IMR-90 (cell line): ENCODE measurements around the gene SS18. TPM values are rescaled to one million over a fixed set of nuclear protein-coding genes. Genes with fewer than 3 reads are reported as not detected.
"Not testable (repeated sequence)": the region's sequence is repeated elsewhere in the genome, so short reads cannot be mapped to it uniquely, and the experiment has no call there.

Experiments used
- ATAC-seq: fragments of 200-7000 bp; cut with Tn5 transposase; 2 replicates; pipeline ENCODE4 v1.9.1; 2020; ENCODE audit warnings: low read depth, mild to moderate bottlenecking, moderate library complexity
- BruUV-seq: library from RNA; stranded (reverse); fragments of 400-500 nt; replicated peaks from 2 replicates; lab custom pipeline; 2021; lab: Mats Ljungman, UMichigan
- CTCF ChIA-PET: fragments of 300-600 bp; formaldehyde crosslinking; extraction: SDS; loops from one replicate; lab custom pipeline; 2021; ENCODE audit warnings: antibody characterized with exemption; lab: Yijun Ruan, JAX
- POLR2A ChIA-PET: fragments of 300-600 bp; sonication (Branson Sonifier 250); formaldehyde crosslinking; loops from one replicate; lab custom pipeline; 2022; ENCODE audit warnings: antibody characterized with exemption; ENCODE audit not compliant: unreplicated experiment; lab: Charles Lee
- DNase-seq: peaks from one replicate; pipeline ENCODE4 v3.0.0; 2013
- H2AFZ ChIP-seq: replicated peaks from 2 replicates; pipeline ENCODE3; 2013; ENCODE audit warnings: low read length, mild to moderate bottlenecking; ENCODE audit not compliant: poor library complexity
- H2AK5ac ChIP-seq: 2 replicates; pipeline ENCODE4 v1.6.1; 2013; ENCODE audit warnings: low read depth, low read length, inconsistent platforms
- H2AK9ac ChIP-seq: replicated peaks from 2 replicates; pipeline ENCODE3; 2013; ENCODE audit warnings: mild to moderate bottlenecking, low read depth, low read length, moderate library complexity; ENCODE audit not compliant: poor library complexity
- H2BK120ac ChIP-seq: 2 replicates; pipeline ENCODE4 v1.6.1; 2013; ENCODE audit warnings: low read depth, low read length, inconsistent platforms
- H2BK15ac ChIP-seq: 3 replicates; pipeline ENCODE4 v1.6.1; 2013; ENCODE audit warnings: low read depth, low read length, inconsistent platforms
- H2BK20ac ChIP-seq: 2 replicates; pipeline ENCODE4 v1.6.1; 2013; ENCODE audit warnings: low read depth, mild to moderate bottlenecking, inconsistent platforms, low read length, moderate library complexity
- H2BK5ac ChIP-seq: 2 replicates; pipeline ENCODE4 v1.6.1; 2013; ENCODE audit warnings: mild to moderate bottlenecking, low read depth, low read length, inconsistent platforms; ENCODE audit not compliant: poor library complexity, severe bottlenecking
- H3K14ac ChIP-seq: replicated peaks from 2 replicates; pipeline ENCODE4 v1.6.1; 2013; ENCODE audit warnings: low read depth, low read length, inconsistent platforms
- H3K18ac ChIP-seq: 2 replicates; pipeline ENCODE4 v1.6.1; 2013; ENCODE audit warnings: low read depth, low read length, control low read depth
- H3K23ac ChIP-seq: 2 replicates; pipeline ENCODE4 v1.6.1; 2013; ENCODE audit warnings: low read depth, low read length, inconsistent platforms
- H3K27ac ChIP-seq: 2 replicates; pipeline ENCODE4 v1.5.1; 2013; ENCODE audit warnings: mild to moderate bottlenecking, control low read depth, low read length; ENCODE audit not compliant: insufficient read depth
- H3K27me3 ChIP-seq: 2 replicates; pipeline ENCODE4 v1.6.1; 2013; ENCODE audit warnings: low read length; ENCODE audit not compliant: control insufficient read depth, insufficient read depth
- H3K36me3 ChIP-seq: 2 replicates; pipeline ENCODE4 v1.6.1; 2013; ENCODE audit warnings: low read length, mixed read lengths; ENCODE audit not compliant: control insufficient read depth, insufficient read depth
- H3K4ac ChIP-seq: 2 replicates; pipeline ENCODE4 v1.6.1; 2013; ENCODE audit warnings: low read depth, low read length, inconsistent platforms
- H3K4me1 ChIP-seq: 2 replicates; pipeline ENCODE4 v1.6.1; 2013; ENCODE audit warnings: low read length, mixed read lengths; ENCODE audit not compliant: control insufficient read depth, insufficient read depth
- H3K4me2 ChIP-seq: 2 replicates; pipeline ENCODE4 v1.6.1; 2013; ENCODE audit warnings: low read depth, mild to moderate bottlenecking, control low read depth, low read length, moderate library complexity
- H3K4me3 ChIP-seq: 2 replicates; pipeline ENCODE4 v1.5.1; 2013; ENCODE audit warnings: low read depth, mild to moderate bottlenecking, control low read depth, low read length, moderate library complexity; ENCODE audit not compliant: insufficient read depth
- H3K56ac ChIP-seq: 2 replicates; pipeline ENCODE4 v1.6.1; 2013; ENCODE audit warnings: low read length, inconsistent platforms; ENCODE audit not compliant: insufficient read depth; ENCODE audit errors: extremely low read depth
- H3K79me1 ChIP-seq, 2 experiments: 2 replicates each; pipeline ENCODE4 v1.6.1; 2013; ENCODE audit warnings: low read length in 2 of 2, inconsistent platforms in 1 of 2, low read depth in 1 of 2
- H3K9ac ChIP-seq: 2 replicates; pipeline ENCODE4 v1.6.1; 2013; ENCODE audit warnings: low read depth, low read length, control low read depth
- H3K9me1 ChIP-seq: 2 replicates; pipeline ENCODE4 v1.6.1; 2013; ENCODE audit warnings: low read length, inconsistent platforms; ENCODE audit not compliant: insufficient read depth
- H3K9me3 ChIP-seq: 2 replicates; pipeline ENCODE4 v1.6.1; 2013; ENCODE audit warnings: low read length; ENCODE audit not compliant: control insufficient read depth, insufficient read depth
- H4K20me1 ChIP-seq: 2 replicates; pipeline ENCODE4 v1.6.1; 2013; ENCODE audit warnings: low read length, inconsistent platforms; ENCODE audit not compliant: insufficient read depth
- H4K5ac ChIP-seq: 2 replicates; pipeline ENCODE4 v1.6.1; 2013; ENCODE audit warnings: mild to moderate bottlenecking, low read depth, low read length, control low read depth
- H4K8ac ChIP-seq, 2 experiments: 2 replicates each; pipeline ENCODE4 v1.6.1; 2013; ENCODE audit warnings: low read depth in 2 of 2, low read length in 2 of 2, control low read depth in 1 of 2, inconsistent platforms in 1 of 2
- H4K91ac ChIP-seq: 2 replicates; pipeline ENCODE4 v1.6.1; 2013; ENCODE audit warnings: low read depth, low read length, inconsistent platforms; ENCODE audit not compliant: insufficient read depth
- CHD1 ChIP-seq: IDR thresholded peaks from 2 replicates; pipeline ENCODE4 v1.6.1; 2012; ENCODE audit warnings: low read depth, low read length, improper control_type of control experiment
- NFE2L2 ChIP-seq: fragments of 150-350 bp; IDR thresholded peaks from 2 replicates; pipeline ENCODE4 v1.6.1; 2016; ENCODE audit warnings: low read depth, mild to moderate bottlenecking, low read length
- POLR2A ChIP-seq: IDR thresholded peaks from 2 replicates; pipeline ENCODE4 v1.6.1; 2012; ENCODE audit warnings: mild to moderate bottlenecking, low read depth, low read length
- RAD21 ChIP-seq: IDR thresholded peaks from 2 replicates; pipeline ENCODE4 v1.6.1; 2012; ENCODE audit warnings: low read length, improper control_type of control experiment
- RFX5 ChIP-seq: IDR thresholded peaks from 2 replicates; pipeline ENCODE4 v1.8.0; 2012; ENCODE audit warnings: low read depth, mild to moderate bottlenecking, low read length, moderate library complexity
- WGBS, 2 experiments: methylation state at CpG; one replicate each; pipeline versions ENCODE4 v1.1.5 to v1.1.7; 2013; ENCODE audit warnings: missing lambda C conversion rate in 2 of 2; ENCODE audit not compliant: insufficient read length in 1 of 2; ENCODE audit errors: extremely low coverage in 2 of 2; 5-methylcytosine and 5-hydroxymethylcytosine counted together
- dilution Hi-C: fragments of 300-500 bp; cut with HindIII; formaldehyde crosslinking; loops from one replicate; pipeline ENCODE4 v1.14.3; 2018; ENCODE audit warnings: low sequenced_read_pairs; ENCODE audit not compliant: unreplicated experiment
- in situ Hi-C: fragments of 300-500 bp; cut with MboI; formaldehyde crosslinking; loops from 3 replicates; pipeline ENCODE4 v1.14.3; 2019; ENCODE audit warnings: low sequenced_read_pairs, inconsistent platforms, mixed read lengths
- intact Hi-C: fragments of 100-400 bp; cut with micrococcal nuclease; formaldehyde crosslinking; loops from 2 replicates; pipeline ENCODE4 v1.10.0; 2022
- polyA plus RNA-seq, 3 experiments: library from polyadenylated mRNA; depleted of rRNA; stranded (reverse); fragments of >200 nt; gene quantifications; 2 replicates each; pipeline ENCODE4 v1.2.3, GENCODE V29; 2012; ENCODE audit warnings: low replicate concordance in 1 of 3
- total RNA-seq: library from RNA; depleted of rRNA; stranded (reverse); fragments of >200 nt; gene quantifications from 2 replicates; pipeline ENCODE4 v1.2.3, GENCODE V29; 2012
- TF ChIP-seq, protein P1 (sequence below): fragments of 150-350 bp; IDR thresholded peaks from 2 replicates; pipeline ENCODE4 v1.6.1; 2017; ENCODE audit warnings: mild to moderate bottlenecking, antibody characterized with exemption, low read length, low read depth

Gene SS18
- total and polyA plus RNA-seq, 2 of the 4 experiments (the other 2 are of a cell fraction), result 112 to 242 TPM

DNA sequence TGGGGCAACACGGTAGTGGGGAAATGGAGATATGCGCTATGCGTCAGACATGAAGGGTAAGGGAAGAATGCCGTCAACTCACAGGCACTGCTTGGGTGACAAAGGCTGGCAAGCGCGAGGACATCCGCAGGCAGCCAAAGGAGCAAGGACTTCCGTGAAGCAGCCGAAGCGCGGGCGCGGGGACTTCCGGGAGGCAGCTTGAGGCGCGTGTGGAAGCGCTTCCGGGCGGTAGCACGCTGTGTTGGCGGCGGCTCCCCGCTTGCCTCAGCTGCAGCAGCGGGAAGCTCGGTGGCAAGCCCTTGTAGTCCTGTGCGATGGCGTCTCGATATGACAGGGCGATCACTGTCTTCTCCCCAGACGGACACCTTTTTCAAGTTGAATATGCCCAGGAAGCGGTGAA, 43.2 kb upstream of the SS18 start, which contains the start of gene PSMA8:
Gene PSMA8 (plus strand): TSS at position 218 of the 400 bp plus-strand sequence. CDS start 97 bp downstream, at position 315.
- no peaks in the 10 kb centered on the region for H3K9me3 ChIP-seq
- no peaks in the 10 kb centered on the region; the same call in 1 of the 2 replicates for H3K27me3 ChIP-seq
- no peaks in the 10 kb centered on the region for H3K4me1 ChIP-seq
- intact Hi-C loops, result no loop called here
- dilution Hi-C loops, result no loop called here
- H4K20me1 ChIP-seq, result no peaks in the 10 kb centered on the region
- no peak within 1 kb of the TSS for H3K9ac ChIP-seq
- no peak within 1 kb of the TSS for H3K56ac ChIP-seq
- no peak within 1 kb of the TSS for H4K8ac ChIP-seq
- POLR2A ChIA-PET, result no interaction called here
- no TSS peak for BruUV-seq
- H3K4me2 ChIP-seq, result no peak within 1 kb of the TSS
- no peak within 1 kb of the TSS for H3K27ac ChIP-seq
- no peaks in the 10 kb centered on the region for H3K79me1 ChIP-seq
- no peak within 1 kb of the TSS for H3K4ac ChIP-seq
- H3K4me3 ChIP-seq, result no peak within 1 kb of the TSS
- TF ChIP-seq RAD21, result no peak
- no peak for TF ChIP-seq NFE2L2
- no peak for TF ChIP-seq POLR2A
- no peak for TF ChIP-seq CHD1
- no peak for TF ChIP-seq RFX5
- TF ChIP-seq, protein P1, sequence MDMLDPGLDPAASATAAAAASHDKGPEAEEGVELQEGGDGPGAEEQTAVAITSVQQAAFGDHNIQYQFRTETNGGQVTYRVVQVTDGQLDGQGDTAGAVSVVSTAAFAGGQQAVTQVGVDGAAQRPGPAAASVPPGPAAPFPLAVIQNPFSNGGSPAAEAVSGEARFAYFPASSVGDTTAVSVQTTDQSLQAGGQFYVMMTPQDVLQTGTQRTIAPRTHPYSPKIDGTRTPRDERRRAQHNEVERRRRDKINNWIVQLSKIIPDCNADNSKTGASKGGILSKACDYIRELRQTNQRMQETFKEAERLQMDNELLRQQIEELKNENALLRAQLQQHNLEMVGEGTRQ, result no peak
- no peak within 1 kb of the TSS for H4K5ac ChIP-seq
- H2BK120ac ChIP-seq, result no peak within 1 kb of the TSS
- H2BK20ac ChIP-seq, result no peak within 1 kb of the TSS
- in situ Hi-C loops, result no loop called here
- no peak within 1 kb of the TSS for H2AK5ac ChIP-seq
- H3K23ac ChIP-seq, result no peak within 1 kb of the TSS
- WGBS, 2 experiments, result 62% methylated on average over 28 of the region's 31 CpGs; no CpG with 5 or more reads in 1 of the 2 experiments
- H3K9me1 ChIP-seq, result no peaks in the 10 kb centered on the region
- DNase-seq (no peak), ATAC-seq (no peak)
- H3K14ac ChIP-seq, result no peak within 1 kb of the TSS
- no peak within 1 kb of the TSS for H2BK5ac ChIP-seq
- CTCF ChIA-PET, result interaction anchor here (0.6 to 1.1 kb wide), 2 partner anchors 11 to 15 kb away, joined by 3 read pairs; no protein-coding TSS in a partner anchor
- H2AFZ ChIP-seq, result peak within 1 kb of the TSS; percentile 67
- H2AK9ac ChIP-seq, result no peak within 1 kb of the TSS
- H4K91ac ChIP-seq, result no peak within 1 kb of the TSS
- H2BK15ac ChIP-seq, result no peak within 1 kb of the TSS
- no peaks in the 10 kb centered on the region for H3K36me3 ChIP-seq
- H3K18ac ChIP-seq, result no peak within 1 kb of the TSS

DNA sequence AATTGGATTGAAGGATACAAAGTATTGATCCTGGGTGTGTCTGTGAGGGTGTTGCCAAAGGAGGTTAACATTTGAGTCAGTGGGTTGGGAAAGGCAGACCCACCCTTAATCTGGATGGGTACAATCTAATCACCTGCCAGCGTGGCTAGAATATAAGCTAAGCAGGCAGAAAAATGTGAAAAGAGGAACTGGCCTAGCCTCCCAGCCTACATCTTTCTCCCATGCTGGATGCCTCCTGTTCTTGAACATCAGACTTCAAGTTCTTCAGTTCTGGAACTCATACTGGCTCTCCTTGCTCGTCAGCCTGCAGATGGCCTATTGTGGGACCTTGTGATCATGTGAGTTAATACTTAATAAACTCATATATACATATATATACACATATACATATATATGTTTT, 37.8 kb upstream of the SS18 start:
- H4K20me1 ChIP-seq, H2AK9ac ChIP-seq, H2BK15ac ChIP-seq, H3K4me2 ChIP-seq, H3K14ac ChIP-seq, DNase-seq, H3K4ac ChIP-seq, H2AFZ ChIP-seq, H2BK5ac ChIP-seq, H3K9me3 ChIP-seq, H3K4me1 ChIP-seq, H2BK120ac ChIP-seq, H4K8ac ChIP-seq, ATAC-seq, H3K27me3 ChIP-seq, H3K79me1 ChIP-seq, H2AK5ac ChIP-seq, H3K9me1 ChIP-seq, H4K91ac ChIP-seq, POLR2A ChIA-PET, H3K27ac ChIP-seq, H3K4me3 ChIP-seq, H2BK20ac ChIP-seq, H3K9ac ChIP-seq, dilution Hi-C loops, H3K56ac ChIP-seq, H3K23ac ChIP-seq, H3K18ac ChIP-seq, CTCF ChIA-PET, BruUV-seq, H3K36me3 ChIP-seq, in situ Hi-C loops, H4K5ac ChIP-seq: not testable (repeated sequence)
- intact Hi-C loops, result loop anchor here (10.0 kb wide), 1 partner anchor 203 kb away; no protein-coding TSS in a partner anchor
- WGBS, 2 experiments, result no CpG with 5 or more reads among the region's 2 CpGs
